GM12892 (cell line): ENCODE data around the gene ATPAF2.

ENCODE experiments used
- DNase-seq: peaks from one replicate; pipeline ENCODE4 v3.0.0; 2011; ENCODE audit not compliant: insufficient read length
- FAIRE-seq: peaks from 2 replicates; lab custom pipeline; 2011; peaks lifted over from hg19 to GRCh38; lab: Jason Lieb, UNC
- POLR2A ChIP-seq: IDR thresholded peaks from 2 replicates; pipeline ENCODE4 v1.6.1; 2011; ENCODE audit warnings: low read depth, low read length, control low read depth
- POLR2AphosphoS5 ChIP-seq: IDR thresholded peaks from 2 replicates; pipeline ENCODE4 v1.6.1; 2011; ENCODE audit warnings: low read depth, low read length, control low read depth
- TAF1 ChIP-seq: IDR thresholded peaks from 2 replicates; pipeline ENCODE4 v1.6.1; 2011; ENCODE audit warnings: low read depth, mild to moderate bottlenecking, control low read depth, low read length, borderline replicate concordance

The ATPAF2 gene

DNA sequence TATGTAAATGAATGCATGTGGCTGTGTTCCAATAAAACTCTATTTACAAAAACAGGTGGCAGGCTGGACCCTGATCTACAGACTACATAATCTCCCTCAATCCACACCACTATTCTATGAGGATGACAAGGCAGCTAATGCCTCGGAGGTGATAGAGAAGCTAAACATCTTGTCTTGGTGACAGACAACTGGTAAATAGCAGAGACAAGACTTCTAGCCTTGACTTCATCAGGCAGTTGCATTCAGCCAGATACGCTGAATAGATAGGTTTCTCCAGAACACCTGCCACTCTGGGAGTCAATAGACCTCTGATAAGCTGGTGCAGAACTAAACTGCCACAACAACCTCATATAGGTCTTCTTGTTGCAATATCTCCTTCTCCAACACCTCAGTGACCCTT, 3.3 kb downstream of the ATPAF2 start:
- TF ChIP-seq POLR2AphosphoS5 (no peak), POLR2A (no peak), TAF1 (no peak)
- DNase-seq (no peak), FAIRE-seq (no peak)

GRCh38 chr17:18033442-18034099, 5.4 kb downstream of the ATPAF2 start:
- TF ChIP-seq TAF1 (no peak), POLR2A (no peak), POLR2AphosphoS5 (no peak)
- FAIRE-seq (peak; percentile 69), DNase-seq (peak; percentile 63)

- FAIRE-seq: no peak
- TF ChIP-seq POLR2A (no peak), TAF1 (no peak), POLR2AphosphoS5 (no peak)
- DNase-seq: no peak
These were observed 7.0 kb downstream of the ATPAF2 start for GRCh38 chr17:18031955-18032354.

DNA sequence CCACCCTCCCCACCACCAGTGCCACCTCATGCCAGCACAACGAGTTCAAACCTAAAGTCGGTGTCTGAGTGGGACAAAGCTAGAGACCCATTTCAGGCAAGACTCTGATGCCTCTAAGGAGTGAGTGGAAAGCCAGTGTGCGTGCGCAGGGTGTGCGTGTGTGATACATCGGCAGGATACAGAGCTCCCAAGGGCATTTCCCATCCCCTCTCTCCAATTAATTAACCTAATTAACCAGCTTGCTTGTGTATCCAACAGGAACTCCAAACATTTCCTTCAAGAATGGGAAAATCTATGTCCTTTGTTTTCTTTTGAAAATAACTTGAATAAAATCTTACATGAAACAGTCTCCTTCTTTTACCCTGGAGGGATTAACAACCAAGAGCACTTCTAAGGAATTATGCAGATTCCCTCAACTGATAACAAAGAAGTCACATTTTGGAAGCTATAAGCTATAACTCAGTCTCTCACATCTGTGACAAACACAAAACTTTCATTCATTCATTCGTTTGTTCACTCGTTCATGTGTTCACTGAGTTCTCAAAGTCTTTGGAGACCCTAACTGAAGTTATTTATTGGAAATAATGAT, 9.9 kb downstream of the ATPAF2 start:
- TF ChIP-seq POLR2AphosphoS5 (no peak), TAF1 (no peak), POLR2A (no peak)
- DNase-seq (no peak), FAIRE-seq (no peak)

DNA sequence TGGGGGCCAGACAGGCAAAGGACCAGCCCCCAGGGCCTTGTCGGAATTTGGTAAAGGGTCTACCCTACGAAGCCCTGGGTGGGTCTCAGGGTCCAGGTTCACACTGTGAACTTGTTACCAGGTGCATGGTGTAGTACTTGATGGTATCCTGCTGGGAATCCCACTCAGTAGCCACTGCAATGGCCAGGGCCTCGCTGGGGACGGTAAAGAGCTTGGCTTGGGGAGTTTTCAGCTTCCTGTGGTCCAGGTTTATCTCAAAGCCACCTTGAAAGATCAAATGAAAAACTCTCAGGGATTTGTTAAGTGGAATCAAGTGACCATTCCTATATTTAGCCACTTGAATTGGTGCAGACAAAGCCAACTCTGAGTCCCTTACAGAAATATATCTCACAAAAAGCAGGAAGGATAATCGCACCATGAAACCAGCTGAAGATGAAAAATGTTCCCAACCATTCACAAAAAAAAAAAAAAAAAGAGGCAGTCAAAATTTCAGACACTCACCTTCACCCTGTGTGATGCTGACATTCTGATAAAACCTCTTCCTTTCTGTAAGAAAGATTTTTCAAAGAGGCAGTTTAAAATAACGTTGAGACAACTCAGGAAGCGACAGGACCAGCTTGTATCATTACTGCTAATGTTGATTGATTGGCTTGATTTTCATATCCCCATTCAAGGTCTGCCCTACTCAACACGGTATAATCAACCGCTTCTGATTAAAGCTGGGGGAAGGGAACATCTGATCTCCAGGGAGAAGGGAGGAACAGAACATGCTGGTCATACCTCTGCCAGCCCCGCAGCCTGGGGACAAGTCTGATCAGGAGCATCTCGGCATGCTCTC, 10.6 kb downstream of the ATPAF2 start:
- no peak for FAIRE-seq
- no peak for DNase-seq
- TF ChIP-seq POLR2AphosphoS5 (no peak), POLR2A (no peak), TAF1 (no peak)

- TF ChIP-seq POLR2AphosphoS5: no peak
- no peak for TF ChIP-seq TAF1
- TF ChIP-seq POLR2A: no peak
- FAIRE-seq (no peak), DNase-seq (no peak)
These were observed 11.7 kb downstream of the ATPAF2 start for GRCh38 chr17:18027280-18027679.

GRCh38 chr17:18025945-18026776, 12.8 kb downstream of the ATPAF2 start:
- no peak for TF ChIP-seq POLR2AphosphoS5
- TF ChIP-seq TAF1: no peak
- TF ChIP-seq POLR2A: no peak
- FAIRE-seq (peak; percentile 9), DNase-seq (no peak)

DNA sequence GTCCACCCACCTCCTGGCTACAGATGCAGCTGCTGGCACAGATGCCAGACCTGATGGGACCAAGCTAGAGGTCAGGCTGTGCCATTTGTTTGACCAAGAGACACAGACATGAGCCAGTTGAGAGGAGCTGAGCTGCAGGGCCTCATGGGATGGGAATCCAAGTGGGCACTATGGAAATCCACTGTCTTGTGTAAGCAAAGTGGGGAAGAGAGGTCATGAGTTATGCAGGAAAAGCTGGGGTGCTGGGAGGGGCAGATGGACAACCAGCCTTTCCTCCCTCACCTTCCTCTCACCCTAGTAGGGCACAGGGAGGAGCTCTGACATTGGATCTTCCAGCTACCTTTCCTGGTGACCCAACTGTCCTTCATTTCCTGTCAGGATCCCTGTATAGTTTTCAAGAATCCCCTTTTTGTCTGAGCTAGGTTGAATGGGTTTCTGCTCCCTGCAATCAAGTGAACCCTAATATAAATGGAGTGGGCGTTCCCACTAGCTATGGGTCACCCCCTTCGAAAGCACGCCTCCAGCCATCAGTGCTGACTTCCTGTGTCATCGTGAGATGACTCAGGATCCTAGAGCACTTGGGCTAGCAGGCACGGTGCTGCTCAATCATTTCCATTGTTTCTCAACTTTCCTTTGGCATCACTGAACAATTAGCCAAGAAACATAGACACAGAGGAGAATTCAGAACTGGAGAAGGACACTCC, 13.6 kb downstream of the ATPAF2 start:
- peak; percentile 58 for FAIRE-seq
- TF ChIP-seq POLR2AphosphoS5: no peak
- TF ChIP-seq POLR2A: no peak
- no peak for TF ChIP-seq TAF1
- peak; percentile 48 for DNase-seq

GRCh38 chr17:18021372-18021771, 17.6 kb downstream of the ATPAF2 start:
- no peak for TF ChIP-seq POLR2AphosphoS5
- no peak for TF ChIP-seq TAF1
- no peak for TF ChIP-seq POLR2A
- no peak for FAIRE-seq
- no peak for DNase-seq

DNA sequence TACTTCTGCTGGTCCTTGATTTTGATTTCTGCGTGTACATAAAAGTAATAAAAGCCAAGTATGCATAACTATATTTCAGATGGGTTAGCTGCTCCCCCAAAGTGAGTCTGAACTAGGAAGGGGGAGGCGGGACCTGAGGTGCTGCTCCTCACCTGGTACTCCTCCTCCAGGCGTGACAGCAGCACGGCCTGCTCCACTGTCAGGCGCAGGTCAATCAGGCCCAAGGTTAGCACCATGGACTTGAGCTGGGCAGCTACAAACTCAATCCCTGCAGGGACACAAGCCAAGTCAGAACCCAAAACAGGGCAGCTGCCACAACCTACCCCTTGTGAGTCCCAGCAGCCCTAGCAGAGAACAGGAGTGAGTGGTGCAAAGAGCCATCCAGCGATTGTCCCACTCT, 18.0 kb downstream of the ATPAF2 start:
- DNase-seq (no peak), FAIRE-seq (no peak)
- TF ChIP-seq POLR2A: no peak
